Upper lobe of left lung (tissue), 4 donors: Measurements from ENCODE around the gene PCLAF.

Source experiments
- CTCF ChIP-seq, 6 experiments: fragments of 450-650 bp in 4 of 6; fragments of 200-600 bp in 2 of 6; sonication (generic) in 2 of 6; IDR thresholded peaks; one replicate each; pipeline ENCODE4 v1.5.1; 2016 to 2019; ENCODE audit warnings: antibody characterized with exemption in 6 of 6
- POLR2A ChIP-seq, 4 donors: fragments of 450-650 bp; IDR thresholded peaks; one replicate each; pipeline ENCODE4 v1.5.1; 2016 to 2017; ENCODE audit warnings: antibody characterized with exemption in 4 of 4, mild to moderate bottlenecking in 2 of 4

- no peak for TF ChIP-seq POLR2A (IDR thresholded peaks at IDR 0.05)
- no peak for TF ChIP-seq CTCF (IDR thresholded peaks at IDR 0.05)
These were observed 20.0 kb downstream of the PCLAF start for GRCh38 chr15:64361259-64361658.
